ENCODE data around the gene TUBA4B.
A peak's percentile ranks its signal among the peaks of the same experiment; 100 is the strongest.

Gene TUBA4B

DNA sequence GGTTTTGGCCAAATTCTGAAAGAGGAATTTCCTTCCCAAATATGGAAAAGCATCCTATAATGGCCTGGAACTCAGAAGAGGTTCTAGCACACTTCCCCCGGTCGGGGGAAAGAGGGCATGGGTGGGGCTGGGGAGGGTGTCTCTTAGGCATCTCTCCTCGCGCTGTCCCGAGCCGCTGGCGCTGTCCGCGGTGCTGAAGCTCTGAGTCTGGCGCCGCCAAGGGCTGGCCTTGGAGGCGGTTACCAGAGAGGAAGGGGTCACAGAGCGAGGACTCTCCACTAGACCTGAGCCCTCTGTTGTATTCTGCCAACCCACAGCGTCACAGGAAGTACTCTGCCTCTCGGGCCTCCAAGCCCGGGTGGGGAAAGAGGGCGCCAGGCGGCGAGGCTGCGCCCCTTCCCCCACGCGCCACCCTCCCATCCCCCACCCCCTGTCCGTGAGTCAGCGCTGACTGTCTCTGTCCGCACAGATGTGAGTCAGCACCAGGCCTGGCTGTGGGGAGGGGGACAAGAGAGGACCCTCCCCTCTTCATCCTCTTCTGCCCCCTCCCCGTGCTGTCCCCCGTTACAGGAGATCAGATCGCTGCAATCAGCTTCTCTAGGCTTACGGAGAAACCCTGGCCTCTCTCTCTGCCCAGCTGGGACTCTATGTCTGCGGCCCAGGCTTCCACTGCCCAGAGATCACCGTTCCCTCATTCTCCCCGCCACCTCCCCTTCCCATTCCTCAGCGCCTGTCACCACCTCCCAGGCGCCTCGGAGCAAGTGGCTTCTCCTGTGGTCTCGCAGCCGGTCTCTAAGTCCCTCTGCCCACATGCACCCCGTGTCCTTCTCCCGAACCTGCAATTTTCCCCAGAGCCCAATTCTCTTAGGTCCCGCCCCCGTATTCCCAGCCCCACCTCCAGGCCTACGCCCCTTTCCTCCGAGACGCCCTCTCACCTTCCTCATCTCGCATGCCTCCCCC lies 55.4 kb downstream of the TUBA4B start (continued):
- TF ChIP-seq, protein P1, sequence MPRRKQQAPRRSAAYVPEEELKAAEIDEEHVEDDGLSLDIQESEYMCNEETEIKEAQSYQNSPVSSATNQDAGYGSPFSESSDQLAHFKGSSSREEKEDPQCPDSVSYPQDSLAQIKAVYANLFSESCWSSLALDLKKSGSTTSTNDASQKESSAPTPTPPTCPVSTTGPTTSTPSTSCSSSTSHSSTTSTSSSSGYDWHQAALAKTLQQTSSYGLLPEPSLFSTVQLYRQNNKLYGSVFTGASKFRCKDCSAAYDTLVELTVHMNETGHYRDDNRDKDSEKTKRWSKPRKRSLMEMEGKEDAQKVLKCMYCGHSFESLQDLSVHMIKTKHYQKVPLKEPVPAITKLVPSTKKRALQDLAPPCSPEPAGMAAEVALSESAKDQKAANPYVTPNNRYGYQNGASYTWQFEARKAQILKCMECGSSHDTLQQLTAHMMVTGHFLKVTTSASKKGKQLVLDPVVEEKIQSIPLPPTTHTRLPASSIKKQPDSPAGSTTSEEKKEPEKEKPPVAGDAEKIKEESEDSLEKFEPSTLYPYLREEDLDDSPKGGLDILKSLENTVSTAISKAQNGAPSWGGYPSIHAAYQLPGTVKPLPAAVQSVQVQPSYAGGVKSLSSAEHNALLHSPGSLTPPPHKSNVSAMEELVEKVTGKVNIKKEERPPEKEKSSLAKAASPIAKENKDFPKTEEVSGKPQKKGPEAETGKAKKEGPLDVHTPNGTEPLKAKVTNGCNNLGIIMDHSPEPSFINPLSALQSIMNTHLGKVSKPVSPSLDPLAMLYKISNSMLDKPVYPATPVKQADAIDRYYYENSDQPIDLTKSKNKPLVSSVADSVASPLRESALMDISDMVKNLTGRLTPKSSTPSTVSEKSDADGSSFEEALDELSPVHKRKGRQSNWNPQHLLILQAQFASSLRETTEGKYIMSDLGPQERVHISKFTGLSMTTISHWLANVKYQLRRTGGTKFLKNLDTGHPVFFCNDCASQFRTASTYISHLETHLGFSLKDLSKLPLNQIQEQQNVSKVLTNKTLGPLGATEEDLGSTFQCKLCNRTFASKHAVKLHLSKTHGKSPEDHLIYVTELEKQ (tag by site-specific recombination; IDR thresholded peaks at IDR 0.05; ENCODE audit: borderline replicate concordance): no peak
- peak; percentile 60 for TF ChIP-seq ZBTB17 (tag by site-specific recombination; IDR thresholded peaks at IDR 0.05)
- TF ChIP-seq ZNF843 (tag by site-specific recombination; IDR thresholded peaks at IDR 0.05): no peak
- no peak for TF ChIP-seq ZNF10 (tag by site-specific recombination; IDR thresholded peaks at IDR 0.05)
- no peak for TF ChIP-seq ZNF274 (IDR thresholded peaks at IDR 0.05; ENCODE audit: low read length)
- no peak for TF ChIP-seq ZNF274 (tag by site-specific recombination; IDR thresholded peaks at IDR 0.05; ENCODE audit: borderline replicate concordance)
- TF ChIP-seq ZNF2 (tag by site-specific recombination; IDR thresholded peaks at IDR 0.05): no peak
- no peak for TF ChIP-seq ZNF416 (tag by site-specific recombination; IDR thresholded peaks at IDR 0.05)
- TF ChIP-seq, protein P2, sequence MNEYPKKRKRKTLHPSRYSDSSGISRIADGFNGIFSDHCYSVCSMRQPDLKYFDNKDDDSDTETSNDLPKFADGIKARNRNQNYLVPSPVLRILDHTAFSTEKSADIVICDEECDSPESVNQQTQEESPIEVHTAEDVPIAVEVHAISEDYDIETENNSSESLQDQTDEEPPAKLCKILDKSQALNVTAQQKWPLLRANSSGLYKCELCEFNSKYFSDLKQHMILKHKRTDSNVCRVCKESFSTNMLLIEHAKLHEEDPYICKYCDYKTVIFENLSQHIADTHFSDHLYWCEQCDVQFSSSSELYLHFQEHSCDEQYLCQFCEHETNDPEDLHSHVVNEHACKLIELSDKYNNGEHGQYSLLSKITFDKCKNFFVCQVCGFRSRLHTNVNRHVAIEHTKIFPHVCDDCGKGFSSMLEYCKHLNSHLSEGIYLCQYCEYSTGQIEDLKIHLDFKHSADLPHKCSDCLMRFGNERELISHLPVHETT (tag by site-specific recombination; IDR thresholded peaks at IDR 0.05): 0 out of 2 replicates have a peak, but pooled peaks have one; percentile 58
- no peak for TF ChIP-seq ZNF558 (tag by site-specific recombination; IDR thresholded peaks at IDR 0.05)
- TF ChIP-seq ZNF76 (tag by site-specific recombination; IDR thresholded peaks at IDR 0.05; ENCODE audit: borderline replicate concordance, low read depth): no peak
- TF ChIP-seq ZNF37A (tag by site-specific recombination; IDR thresholded peaks at IDR 0.05): no peak
- TF ChIP-seq KLF16 (tag by site-specific recombination; IDR thresholded peaks at IDR 0.05): peak; percentile 35; the same call in 1 of the 2 replicates
- TF ChIP-seq, protein P3, sequence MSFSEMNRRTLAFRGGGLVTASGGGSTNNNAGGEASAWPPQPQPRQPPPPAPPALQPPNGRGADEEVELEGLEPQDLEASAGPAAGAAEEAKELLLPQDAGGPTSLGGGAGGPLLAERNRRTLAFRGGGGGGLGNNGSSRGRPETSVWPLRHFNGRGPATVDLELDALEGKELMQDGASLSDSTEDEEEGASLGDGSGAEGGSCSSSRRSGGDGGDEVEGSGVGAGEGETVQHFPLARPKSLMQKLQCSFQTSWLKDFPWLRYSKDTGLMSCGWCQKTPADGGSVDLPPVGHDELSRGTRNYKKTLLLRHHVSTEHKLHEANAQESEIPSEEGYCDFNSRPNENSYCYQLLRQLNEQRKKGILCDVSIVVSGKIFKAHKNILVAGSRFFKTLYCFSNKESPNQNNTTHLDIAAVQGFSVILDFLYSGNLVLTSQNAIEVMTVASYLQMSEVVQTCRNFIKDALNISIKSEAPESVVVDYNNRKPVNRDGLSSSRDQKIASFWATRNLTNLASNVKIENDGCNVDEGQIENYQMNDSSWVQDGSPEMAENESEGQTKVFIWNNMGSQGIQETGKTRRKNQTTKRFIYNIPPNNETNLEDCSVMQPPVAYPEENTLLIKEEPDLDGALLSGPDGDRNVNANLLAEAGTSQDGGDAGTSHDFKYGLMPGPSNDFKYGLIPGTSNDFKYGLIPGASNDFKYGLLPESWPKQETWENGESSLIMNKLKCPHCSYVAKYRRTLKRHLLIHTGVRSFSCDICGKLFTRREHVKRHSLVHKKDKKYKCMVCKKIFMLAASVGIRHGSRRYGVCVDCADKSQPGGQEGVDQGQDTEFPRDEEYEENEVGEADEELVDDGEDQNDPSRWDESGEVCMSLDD (tag by site-specific recombination; IDR thresholded peaks at IDR 0.05): peak; percentile 37; the same call in 1 of the 2 replicates
- TF ChIP-seq, protein P4, sequence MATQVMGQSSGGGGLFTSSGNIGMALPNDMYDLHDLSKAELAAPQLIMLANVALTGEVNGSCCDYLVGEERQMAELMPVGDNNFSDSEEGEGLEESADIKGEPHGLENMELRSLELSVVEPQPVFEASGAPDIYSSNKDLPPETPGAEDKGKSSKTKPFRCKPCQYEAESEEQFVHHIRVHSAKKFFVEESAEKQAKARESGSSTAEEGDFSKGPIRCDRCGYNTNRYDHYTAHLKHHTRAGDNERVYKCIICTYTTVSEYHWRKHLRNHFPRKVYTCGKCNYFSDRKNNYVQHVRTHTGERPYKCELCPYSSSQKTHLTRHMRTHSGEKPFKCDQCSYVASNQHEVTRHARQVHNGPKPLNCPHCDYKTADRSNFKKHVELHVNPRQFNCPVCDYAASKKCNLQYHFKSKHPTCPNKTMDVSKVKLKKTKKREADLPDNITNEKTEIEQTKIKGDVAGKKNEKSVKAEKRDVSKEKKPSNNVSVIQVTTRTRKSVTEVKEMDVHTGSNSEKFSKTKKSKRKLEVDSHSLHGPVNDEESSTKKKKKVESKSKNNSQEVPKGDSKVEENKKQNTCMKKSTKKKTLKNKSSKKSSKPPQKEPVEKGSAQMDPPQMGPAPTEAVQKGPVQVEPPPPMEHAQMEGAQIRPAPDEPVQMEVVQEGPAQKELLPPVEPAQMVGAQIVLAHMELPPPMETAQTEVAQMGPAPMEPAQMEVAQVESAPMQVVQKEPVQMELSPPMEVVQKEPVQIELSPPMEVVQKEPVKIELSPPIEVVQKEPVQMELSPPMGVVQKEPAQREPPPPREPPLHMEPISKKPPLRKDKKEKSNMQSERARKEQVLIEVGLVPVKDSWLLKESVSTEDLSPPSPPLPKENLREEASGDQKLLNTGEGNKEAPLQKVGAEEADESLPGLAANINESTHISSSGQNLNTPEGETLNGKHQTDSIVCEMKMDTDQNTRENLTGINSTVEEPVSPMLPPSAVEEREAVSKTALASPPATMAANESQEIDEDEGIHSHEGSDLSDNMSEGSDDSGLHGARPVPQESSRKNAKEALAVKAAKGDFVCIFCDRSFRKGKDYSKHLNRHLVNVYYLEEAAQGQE (tag by site-specific recombination; IDR thresholded peaks at IDR 0.05): peak; percentile 99
- TF ChIP-seq, protein P5, sequence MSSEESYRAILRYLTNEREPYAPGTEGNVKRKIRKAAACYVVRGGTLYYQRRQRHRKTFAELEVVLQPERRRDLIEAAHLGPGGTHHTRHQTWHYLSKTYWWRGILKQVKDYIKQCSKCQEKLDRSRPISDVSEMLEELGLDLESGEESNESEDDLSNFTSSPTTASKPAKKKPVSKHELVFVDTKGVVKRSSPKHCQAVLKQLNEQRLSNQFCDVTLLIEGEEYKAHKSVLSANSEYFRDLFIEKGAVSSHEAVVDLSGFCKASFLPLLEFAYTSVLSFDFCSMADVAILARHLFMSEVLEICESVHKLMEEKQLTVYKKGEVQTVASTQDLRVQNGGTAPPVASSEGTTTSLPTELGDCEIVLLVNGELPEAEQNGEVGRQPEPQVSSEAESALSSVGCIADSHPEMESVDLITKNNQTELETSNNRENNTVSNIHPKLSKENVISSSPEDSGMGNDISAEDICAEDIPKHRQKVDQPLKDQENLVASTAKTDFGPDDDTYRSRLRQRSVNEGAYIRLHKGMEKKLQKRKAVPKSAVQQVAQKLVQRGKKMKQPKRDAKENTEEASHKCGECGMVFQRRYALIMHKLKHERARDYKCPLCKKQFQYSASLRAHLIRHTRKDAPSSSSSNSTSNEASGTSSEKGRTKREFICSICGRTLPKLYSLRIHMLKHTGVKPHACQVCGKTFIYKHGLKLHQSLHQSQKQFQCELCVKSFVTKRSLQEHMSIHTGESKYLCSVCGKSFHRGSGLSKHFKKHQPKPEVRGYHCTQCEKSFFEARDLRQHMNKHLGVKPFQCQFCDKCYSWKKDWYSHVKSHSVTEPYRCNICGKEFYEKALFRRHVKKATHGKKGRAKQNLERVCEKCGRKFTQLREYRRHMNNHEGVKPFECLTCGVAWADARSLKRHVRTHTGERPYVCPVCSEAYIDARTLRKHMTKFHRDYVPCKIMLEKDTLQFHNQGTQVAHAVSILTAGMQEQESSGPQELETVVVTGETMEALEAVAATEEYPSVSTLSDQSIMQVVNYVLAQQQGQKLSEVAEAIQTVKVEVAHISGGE (tag by site-specific recombination; conservative IDR thresholded peaks at IDR 0.05; ENCODE audit: low read depth): no peak
- no peak for TF ChIP-seq ZBTB20 (tag by site-specific recombination; IDR thresholded peaks at IDR 0.05)
- peak; percentile 69; the same call in 1 of the 2 replicates for TF ChIP-seq SP7 (tag by site-specific recombination; IDR thresholded peaks at IDR 0.05)
- TF ChIP-seq KLF9 (tag by site-specific recombination; IDR thresholded peaks at IDR 0.05; ENCODE audit: low read depth): peak; percentile 22; the same call in 1 of the 2 replicates
- TF ChIP-seq ZNF132 (tag by site-specific recombination; IDR thresholded peaks at IDR 0.05; ENCODE audit: borderline replicate concordance): no peak
- TF ChIP-seq ZNF501 (tag by site-specific recombination; IDR thresholded peaks at IDR 0.05): peak; percentile 41; the same call in 1 of the 2 replicates
- TF ChIP-seq ZFP37 (tag by site-specific recombination; IDR thresholded peaks at IDR 0.05): 0 out of 2 replicates have a peak, but pooled peaks have one; percentile 67
- no peak for TF ChIP-seq ZNF114 (tag by site-specific recombination; IDR thresholded peaks at IDR 0.05)

All from HEK293 (cell line).